ENCODE results near the gene HHATL. TPM values are rescaled to one million over a fixed set of nuclear protein-coding genes. Genes with fewer than 3 reads are reported as not detected.

Gene HHATL
- total and polyA plus RNA-seq, 2 donors (not counting 1 experiment from before 2014, with no cell fraction given), result not detected

DNA sequence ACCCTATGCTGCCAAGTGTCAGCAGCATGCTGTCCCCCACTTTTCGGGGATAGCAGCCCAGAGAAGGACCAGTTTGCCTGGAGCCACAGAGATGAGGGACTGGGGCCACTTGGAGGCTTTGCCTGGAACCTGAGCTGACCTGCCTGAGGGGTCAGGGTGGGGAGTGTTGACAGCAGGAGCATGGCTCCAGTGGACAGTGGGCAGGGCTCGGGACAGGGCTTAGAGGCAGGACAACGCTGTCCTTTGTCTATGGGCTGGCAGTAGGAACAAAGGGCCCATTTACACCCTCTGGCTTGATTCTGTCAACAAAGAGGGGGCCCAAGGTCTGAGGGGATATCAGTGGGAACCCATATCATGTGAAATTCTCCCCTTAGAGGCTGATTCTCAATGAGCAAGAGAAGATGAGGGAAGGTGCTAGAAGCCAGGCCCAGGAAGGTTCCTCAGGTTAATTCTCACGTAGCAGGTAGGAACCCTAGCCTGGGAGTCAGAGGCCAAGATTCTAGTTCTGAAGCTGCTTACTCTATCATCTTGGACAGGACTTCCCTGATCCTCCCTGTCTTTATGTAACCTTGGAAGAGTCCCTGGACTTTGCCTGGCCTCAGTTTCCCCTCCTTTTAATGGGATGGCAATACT lies 29.7 kb upstream of the HHATL start:
- H3K36me3 ChIP-seq (ENCODE audit: control insufficient read depth, insufficient read depth, low read length), result no peaks in the 10 kb centered on the region
- peaks cover 8% of the 10 kb centered on the region for H3K27me3 ChIP-seq (ENCODE audit: control insufficient read depth, insufficient read depth, low read length)
- no peak overlapping the region for H3K27ac ChIP-seq (ENCODE audit: insufficient read depth, low read length)
- no peaks in the 10 kb centered on the region for H3K79me2 ChIP-seq (ENCODE audit: control insufficient read depth, insufficient read depth, low read length)
- H3K4me3 ChIP-seq (replicated peaks in 1 of 4; ENCODE audit: control extremely low read depth in 1 of 4, insufficient read depth in 1 of 4, low read depth in 3 of 4, low read length in 4 of 4), result no peak overlapping the region
- no peaks in the 10 kb centered on the region for H3K4me1 ChIP-seq (ENCODE audit: control insufficient read depth, extremely low read depth, insufficient read depth, low read length)
- no peak overlapping the region for H2AFZ ChIP-seq (ENCODE audit: low read length)
- H3K4me2 ChIP-seq (ENCODE audit: extremely low read depth, insufficient read depth, low read length), result no peak overlapping the region
- no peak for DNase-seq (ENCODE audit: low read depth in 2 of 2)
- H4K20me1 ChIP-seq (ENCODE audit: control insufficient read depth, extremely low read depth, insufficient read depth, low read length), result no peaks in the 10 kb centered on the region
- no peak overlapping the region for H3K9ac ChIP-seq (ENCODE audit: insufficient read depth, low read length)
- no peak for TF ChIP-seq EZH2 (IDR thresholded peaks at IDR 0.05; ENCODE audit: low read length, missing control alignments)
- TF ChIP-seq, protein P1, sequence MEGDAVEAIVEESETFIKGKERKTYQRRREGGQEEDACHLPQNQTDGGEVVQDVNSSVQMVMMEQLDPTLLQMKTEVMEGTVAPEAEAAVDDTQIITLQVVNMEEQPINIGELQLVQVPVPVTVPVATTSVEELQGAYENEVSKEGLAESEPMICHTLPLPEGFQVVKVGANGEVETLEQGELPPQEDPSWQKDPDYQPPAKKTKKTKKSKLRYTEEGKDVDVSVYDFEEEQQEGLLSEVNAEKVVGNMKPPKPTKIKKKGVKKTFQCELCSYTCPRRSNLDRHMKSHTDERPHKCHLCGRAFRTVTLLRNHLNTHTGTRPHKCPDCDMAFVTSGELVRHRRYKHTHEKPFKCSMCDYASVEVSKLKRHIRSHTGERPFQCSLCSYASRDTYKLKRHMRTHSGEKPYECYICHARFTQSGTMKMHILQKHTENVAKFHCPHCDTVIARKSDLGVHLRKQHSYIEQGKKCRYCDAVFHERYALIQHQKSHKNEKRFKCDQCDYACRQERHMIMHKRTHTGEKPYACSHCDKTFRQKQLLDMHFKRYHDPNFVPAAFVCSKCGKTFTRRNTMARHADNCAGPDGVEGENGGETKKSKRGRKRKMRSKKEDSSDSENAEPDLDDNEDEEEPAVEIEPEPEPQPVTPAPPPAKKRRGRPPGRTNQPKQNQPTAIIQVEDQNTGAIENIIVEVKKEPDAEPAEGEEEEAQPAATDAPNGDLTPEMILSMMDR (conservative IDR thresholded peaks at IDR 0.05 in 1 of 2, IDR thresholded peaks at IDR 0.05 in 1 of 2; ENCODE audit: low read depth in 1 of 2, low read length in 2 of 2), result no peak
- H3K9me3 ChIP-seq (ENCODE audit: control insufficient read depth, insufficient read depth, low read depth, low read length), result no peaks in the 10 kb centered on the region

DNA sequence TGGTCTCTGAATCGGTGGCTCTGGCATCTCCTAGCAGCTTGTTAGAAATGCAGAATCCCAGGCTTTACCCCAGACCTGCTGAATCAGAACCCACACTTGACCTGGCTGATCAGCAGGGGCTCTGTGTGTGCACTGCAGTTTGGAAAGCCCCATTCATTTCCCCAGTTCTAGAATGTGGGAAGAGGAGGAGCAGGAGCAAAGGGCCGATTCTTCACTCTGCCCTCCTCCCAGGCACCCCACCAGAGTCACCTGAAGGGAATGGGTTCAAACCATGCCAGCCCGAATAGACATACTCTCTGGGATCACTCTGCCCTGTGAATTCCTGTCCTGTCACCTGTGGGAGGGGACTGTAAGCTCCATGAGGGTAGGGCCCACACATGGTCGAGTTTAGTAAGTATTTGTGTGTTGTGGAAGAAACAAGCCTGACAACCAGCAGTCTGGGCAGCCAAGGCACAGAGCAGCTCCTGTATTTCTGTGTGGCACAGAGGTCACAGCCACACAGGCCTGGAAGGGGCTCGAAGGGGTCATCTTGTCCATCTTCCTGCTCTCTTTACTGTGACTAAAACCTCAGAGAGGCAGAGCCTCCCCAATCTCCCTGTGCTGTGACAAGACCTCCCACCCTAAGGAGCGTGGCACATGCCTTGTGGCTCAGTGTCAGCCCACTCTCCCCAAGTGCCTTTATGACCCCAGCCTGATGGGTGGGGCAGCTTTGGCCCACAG lies 29.0 kb upstream of the HHATL start:
- no peak overlapping the region for H3K4me2 ChIP-seq (ENCODE audit: extremely low read depth, insufficient read depth, low read length)
- H3K9me3 ChIP-seq (ENCODE audit: control insufficient read depth, insufficient read depth, low read depth, low read length), result no peaks in the 10 kb centered on the region
- DNase-seq (ENCODE audit: low read depth in 2 of 2), result no peak
- H3K27me3 ChIP-seq (ENCODE audit: control insufficient read depth, insufficient read depth, low read length), result peaks cover 8% of the 10 kb centered on the region
- no peak overlapping the region for H3K9ac ChIP-seq (ENCODE audit: insufficient read depth, low read length)
- H3K4me3 ChIP-seq (replicated peaks in 1 of 4; ENCODE audit: control extremely low read depth in 1 of 4, insufficient read depth in 1 of 4, low read depth in 3 of 4, low read length in 4 of 4), result no peak overlapping the region
- no peak overlapping the region for H3K27ac ChIP-seq (ENCODE audit: insufficient read depth, low read length)
- no peak overlapping the region for H2AFZ ChIP-seq (ENCODE audit: low read length)
- H3K4me1 ChIP-seq (ENCODE audit: control insufficient read depth, extremely low read depth, insufficient read depth, low read length), result no peaks in the 10 kb centered on the region
- no peaks in the 10 kb centered on the region for H3K36me3 ChIP-seq (ENCODE audit: control insufficient read depth, insufficient read depth, low read length)
- no peaks in the 10 kb centered on the region for H4K20me1 ChIP-seq (ENCODE audit: control insufficient read depth, extremely low read depth, insufficient read depth, low read length)
- TF ChIP-seq EZH2 (IDR thresholded peaks at IDR 0.05; ENCODE audit: low read length, missing control alignments), result no peak
- TF ChIP-seq, protein P1 (conservative IDR thresholded peaks at IDR 0.05 in 1 of 2, IDR thresholded peaks at IDR 0.05 in 1 of 2; ENCODE audit: low read depth in 1 of 2, low read length in 2 of 2), result no peak
- H3K79me2 ChIP-seq (ENCODE audit: control insufficient read depth, insufficient read depth, low read length), result no peaks in the 10 kb centered on the region

DNA sequence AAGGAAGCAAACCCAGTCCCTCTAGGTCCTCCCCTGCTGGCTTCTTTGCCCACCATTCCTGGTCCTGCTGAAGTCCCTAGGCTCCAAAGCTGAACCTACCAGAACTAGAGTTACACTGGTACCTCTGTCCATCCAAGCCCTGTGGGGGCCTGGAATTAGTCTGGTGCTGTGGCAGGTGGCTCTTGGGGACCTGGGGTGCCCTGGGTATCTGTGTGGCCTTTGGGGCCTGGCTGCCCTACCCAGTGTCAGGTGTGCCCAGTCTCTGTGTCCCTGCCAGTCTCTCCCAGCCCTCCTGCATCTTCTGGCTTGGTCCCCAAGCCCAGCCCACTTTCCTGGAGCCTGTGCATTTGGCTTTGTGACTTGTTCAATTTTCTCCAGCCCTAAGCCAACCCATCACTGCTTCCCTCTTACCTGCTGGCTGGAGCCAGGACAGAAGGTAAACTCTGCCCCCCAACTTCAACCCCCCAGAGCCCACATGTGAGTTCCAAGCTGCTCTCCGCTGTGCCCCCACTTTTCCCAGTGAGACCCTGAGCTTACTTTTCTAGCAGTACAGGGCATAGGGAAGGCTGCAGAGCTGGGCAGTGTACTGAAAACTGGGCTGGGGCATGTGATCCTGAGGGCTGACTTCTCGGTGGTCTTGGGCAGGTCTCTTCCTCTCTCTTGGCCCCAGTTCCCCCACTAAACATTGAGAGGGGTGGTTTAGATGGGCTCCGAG lies 28.3 kb upstream of the HHATL start:
- no peak for DNase-seq (ENCODE audit: low read depth in 2 of 2)
- Histone ChIP-seq H3K27ac (ENCODE audit: insufficient read depth, low read length) (no peak overlapping the region), H3K4me3 (replicated peaks in 1 of 4; ENCODE audit: control extremely low read depth in 1 of 4, insufficient read depth in 1 of 4, low read depth in 3 of 4, low read length in 4 of 4) (no peak overlapping the region), H3K9ac (ENCODE audit: insufficient read depth, low read length) (no peak overlapping the region), H3K27me3 (ENCODE audit: control insufficient read depth, insufficient read depth, low read length) (peaks cover 7% of the 10 kb centered on the region), H3K4me2 (ENCODE audit: extremely low read depth, insufficient read depth, low read length) (no peak overlapping the region), H4K20me1 (ENCODE audit: control insufficient read depth, extremely low read depth, insufficient read depth, low read length) (no peaks in the 10 kb centered on the region), H3K4me1 (ENCODE audit: control insufficient read depth, extremely low read depth, insufficient read depth, low read length) (no peaks in the 10 kb centered on the region), H3K36me3 (ENCODE audit: control insufficient read depth, insufficient read depth, low read length) (no peaks in the 10 kb centered on the region), H3K9me3 (ENCODE audit: control insufficient read depth, insufficient read depth, low read depth, low read length) (no peaks in the 10 kb centered on the region), H2AFZ (ENCODE audit: low read length) (no peak overlapping the region), H3K79me2 (ENCODE audit: control insufficient read depth, insufficient read depth, low read length) (no peaks in the 10 kb centered on the region)
- TF ChIP-seq, protein P1 (conservative IDR thresholded peaks at IDR 0.05 in 1 of 2, IDR thresholded peaks at IDR 0.05 in 1 of 2; ENCODE audit: low read depth in 1 of 2, low read length in 2 of 2), result no peak
- TF ChIP-seq EZH2 (IDR thresholded peaks at IDR 0.05; ENCODE audit: low read length, missing control alignments), result no peak

Data from fibroblast of lung (primary cell).